Activated CD4-positive, alpha-beta T cell treated with anti-CD3 and anti-CD28 coated beads, Interleukin-2, amount 50 U/mL, for 24 hours (primary cell): Measurements from ENCODE around the gene MED9.
"Not testable (repeated sequence)": the region's sequence is repeated elsewhere in the genome, so short reads cannot be mapped to it uniquely, and the experiment has no call there.

Experiments used
- DNase-seq, 2 donors: peaks; one replicate each; pipeline ENCODE4 v3.0.0-alpha.2; 2020; ENCODE audit warnings: low read depth in 1 of 2, low spot score in 1 of 2

MED9 gene, protein sequence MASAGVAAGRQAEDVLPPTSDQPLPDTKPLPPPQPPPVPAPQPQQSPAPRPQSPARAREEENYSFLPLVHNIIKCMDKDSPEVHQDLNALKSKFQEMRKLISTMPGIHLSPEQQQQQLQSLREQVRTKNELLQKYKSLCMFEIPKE

DNA sequence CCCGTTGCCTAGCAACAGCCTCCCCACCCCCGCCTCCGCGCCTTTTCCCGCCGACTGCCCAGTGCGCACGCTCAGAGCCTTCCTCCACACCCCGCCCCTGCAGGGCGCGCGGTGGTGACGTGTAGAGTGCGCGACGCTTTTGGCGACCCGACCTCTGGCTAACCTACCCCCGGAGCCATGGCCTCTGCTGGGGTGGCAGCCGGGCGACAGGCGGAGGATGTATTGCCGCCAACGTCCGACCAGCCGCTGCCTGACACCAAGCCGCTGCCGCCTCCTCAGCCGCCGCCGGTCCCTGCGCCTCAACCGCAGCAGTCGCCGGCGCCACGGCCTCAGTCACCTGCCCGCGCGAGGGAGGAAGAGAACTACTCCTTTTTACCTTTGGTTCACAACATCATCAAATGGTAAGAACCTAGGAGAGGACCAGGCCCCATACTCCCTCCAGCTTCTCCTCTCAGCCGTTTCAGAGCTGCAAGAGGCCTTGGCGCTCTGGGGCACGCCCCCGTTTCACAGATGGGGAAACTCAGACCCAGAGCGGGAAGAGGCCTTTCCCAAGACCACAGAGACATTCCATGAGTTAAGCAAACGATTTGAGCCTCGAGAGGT, at the start of gene MED9:
MED9 (plus strand) TSS at position 136 of the 603 bp plus-strand sequence; CDS start at position 178, 42 bp downstream.
- DNase-seq, result peak; percentile 92 to 93

DNA sequence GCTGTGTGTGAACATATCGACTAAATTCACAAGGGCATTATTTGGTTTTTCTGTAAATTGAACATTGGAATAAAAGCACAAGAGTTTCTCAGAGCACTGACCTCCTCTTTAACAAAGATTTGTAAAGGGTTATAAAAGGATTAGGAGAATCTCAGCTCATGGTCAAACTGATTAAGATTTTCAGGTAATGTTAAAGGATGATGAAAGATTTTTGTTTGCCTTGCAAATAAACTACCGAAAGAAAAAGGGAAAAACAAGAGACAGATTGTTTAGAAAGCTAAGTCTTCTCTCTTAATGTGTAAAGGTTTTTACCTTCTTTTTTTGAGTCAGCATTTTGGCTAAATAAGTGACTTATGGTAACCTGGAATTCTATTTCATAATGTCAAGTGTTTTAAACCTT, 47.6 kb upstream of the MED9 start:
- no peak for DNase-seq

DNA sequence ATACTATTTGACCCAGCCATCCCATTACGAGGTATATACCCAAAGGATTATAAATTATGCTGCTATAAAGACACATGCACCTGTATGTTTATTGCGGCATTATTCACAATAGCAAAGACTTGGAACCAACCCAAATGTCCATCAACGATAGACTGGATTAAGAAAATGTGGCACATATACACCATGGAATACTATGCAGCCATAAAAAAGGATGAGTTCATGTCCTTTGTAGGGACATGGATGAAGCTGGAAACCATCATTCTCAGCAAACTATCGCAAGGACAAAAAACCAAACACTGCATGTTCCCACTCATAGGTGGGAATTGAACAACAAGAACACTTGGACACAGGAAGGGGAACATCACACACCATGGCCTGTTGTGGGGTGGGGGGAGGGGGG, 45.9 kb upstream of the MED9 start:
- not testable (repeated sequence) for DNase-seq

DNA sequence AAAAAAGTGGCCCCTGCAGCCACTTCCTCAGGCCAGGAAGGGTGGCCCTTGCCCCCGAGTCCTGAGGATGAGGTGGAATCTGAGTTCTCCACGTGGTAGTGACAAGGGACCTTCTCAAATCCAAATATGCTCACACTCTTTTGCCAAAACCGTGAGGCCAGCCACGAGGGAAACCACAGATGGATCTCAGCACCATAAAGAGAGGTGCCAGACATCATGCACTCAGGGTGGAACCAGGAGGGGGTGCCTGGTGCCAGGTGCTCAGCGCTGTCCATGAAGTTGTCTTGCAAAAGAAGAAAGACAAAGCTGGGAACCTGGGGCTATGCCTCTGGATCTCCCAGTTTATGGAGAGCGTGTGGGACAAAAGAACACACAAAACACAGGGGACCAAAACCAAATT, 45.2 kb upstream of the MED9 start:
- no peak for DNase-seq

DNA sequence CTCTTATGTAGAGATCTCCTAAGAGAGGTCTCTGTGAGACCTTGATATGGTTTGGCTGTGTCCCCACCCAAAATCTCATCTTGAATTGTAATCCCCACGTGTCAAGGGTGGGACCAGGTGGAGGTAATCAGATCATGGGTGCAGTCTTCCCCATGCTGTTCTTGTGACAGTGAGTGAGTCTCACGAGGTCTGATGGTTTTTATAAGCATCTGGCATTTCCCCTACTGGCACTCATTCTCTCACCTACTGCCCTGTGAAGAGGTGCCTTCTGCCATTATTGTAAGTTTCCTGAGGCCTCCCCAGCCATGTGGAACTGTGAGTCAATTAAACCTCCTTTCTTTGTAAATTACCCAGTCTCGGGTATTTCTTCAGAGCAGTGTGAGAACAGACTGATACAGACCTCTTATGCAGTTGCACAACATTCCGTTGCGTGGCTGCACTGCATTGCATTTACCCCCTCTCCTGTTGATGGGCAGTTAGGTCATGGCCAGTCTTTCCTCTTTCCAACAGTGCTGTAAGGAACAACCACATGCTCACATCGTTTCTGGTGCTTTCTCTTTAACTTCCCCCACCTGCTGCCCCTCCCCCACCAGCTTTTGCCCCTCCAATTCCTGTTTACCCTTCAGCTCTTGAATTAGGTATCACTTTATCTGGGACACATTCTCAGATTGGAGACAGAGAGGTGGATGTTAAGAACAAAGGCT, 43.6 kb upstream of the MED9 start:
- DNase-seq, result no peak

DNA sequence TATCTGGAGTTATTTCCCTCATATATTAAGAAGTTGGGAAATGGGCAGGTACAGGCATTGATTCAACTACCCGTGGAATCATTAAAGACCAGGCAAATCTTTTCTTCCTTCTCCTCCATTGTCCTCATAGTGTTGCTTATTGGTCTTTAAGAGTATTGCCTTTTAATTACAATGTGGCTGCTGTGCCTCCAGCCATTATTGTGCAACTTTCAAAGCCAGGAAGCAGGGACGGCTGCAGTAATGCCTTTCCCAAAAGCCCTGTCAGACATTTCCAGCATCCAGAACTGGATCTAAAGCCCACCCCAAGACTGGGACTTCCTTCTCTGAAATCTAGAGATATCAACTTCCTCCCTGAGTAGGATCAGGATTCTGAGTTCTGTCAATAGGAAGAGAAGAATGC, 42.3 kb upstream of the MED9 start:
- DNase-seq, result no peak

DNA sequence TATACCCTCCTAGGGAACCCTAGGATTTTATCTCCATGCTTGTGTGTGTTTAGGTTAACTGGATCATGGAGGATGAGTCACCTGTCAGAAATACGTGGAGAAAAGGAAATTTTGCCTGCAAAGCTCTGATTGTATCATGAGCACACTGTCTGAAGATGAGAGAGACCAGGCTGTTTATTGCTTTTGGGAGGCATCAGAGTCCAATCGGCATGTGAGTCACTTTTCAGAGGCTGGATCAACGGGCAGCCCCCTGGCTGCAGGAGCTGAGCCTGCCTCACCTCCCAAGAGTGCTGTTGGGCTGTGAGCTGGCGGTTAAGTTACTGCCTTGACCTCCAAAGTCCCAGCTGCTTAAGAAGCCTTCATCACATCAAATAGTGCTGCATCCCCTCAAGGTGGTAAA, 41.5 kb upstream of the MED9 start:
- no peak for DNase-seq

DNA sequence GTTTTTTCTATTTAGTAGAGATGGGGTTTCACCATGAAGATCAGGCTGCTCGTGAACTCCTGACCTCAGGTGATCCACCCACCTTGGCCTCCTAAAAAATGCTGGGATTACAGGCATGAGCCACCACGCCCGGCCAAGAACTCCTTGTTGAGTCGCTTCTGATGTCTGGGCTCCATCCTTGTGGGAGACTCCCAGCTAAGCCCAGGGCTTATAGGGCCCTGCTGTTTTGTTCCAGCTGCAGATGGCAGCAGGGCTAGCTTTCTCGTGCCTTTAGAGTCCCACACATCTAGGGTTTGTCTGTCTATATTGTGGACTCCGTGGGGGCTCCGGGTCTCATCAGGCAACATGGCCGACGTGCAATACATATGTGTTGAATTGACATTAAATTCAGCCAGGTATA, 39.3 kb upstream of the MED9 start:
- DNase-seq, result no peak

DNA sequence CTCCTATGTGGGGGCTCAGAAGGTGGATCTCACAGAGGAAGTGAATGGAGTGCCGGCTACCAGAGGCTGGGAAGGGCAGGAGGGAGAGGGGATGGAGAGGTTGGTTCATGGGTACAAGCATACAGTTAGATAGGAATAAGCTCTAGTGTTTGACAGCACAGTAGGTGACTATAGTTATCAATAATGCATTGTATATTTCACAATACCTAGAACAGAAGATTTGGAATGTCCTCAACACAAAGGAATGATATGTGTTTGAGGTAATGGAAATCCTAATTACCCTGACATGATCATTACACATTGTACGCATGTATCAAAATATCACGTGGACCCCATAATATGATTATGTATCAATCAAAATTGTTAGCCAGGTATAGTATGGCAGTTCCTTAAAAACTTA, 38.9 kb upstream of the MED9 start:
- DNase-seq, result no peak

DNA sequence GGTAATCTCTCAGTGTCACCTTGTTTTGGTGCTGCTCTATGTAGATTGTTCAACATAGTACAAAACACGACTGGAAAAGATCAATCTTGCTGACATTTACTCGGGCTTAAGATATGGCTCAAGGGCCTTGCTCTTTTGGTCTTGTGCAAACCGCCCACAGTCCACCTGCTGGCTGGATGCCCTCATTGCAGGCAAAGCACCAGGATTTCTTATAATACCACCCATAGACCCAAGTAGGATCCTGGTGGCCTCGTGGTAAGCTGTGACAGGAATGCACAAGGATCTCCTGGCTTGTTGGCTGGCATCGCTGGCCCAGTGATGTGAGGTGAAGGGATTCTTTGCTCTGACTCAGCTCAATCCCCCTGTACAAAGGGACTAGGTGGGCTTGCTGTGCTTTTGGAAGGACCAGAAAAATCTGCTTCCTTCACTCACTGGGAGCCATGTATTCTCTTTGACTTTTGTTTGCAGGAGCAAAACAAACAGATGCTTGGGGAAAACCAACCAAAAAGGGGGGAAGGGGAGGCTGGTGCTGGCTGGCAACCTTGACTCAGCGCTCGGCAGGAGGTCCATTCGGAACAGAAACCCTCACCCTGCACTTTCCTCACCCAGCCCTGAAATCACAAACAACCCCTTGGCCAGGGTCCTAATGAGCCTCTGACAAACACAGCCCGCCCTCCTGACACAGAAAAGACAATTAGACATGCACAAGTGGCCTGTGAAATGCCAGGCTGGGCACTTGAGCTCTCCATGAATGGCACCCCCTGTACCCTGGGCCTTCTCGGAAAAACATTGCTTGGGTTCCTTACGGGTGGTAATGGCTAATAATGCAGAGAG, 36.6 kb upstream of the MED9 start:
- peak; percentile 33 to 57 for DNase-seq

DNA sequence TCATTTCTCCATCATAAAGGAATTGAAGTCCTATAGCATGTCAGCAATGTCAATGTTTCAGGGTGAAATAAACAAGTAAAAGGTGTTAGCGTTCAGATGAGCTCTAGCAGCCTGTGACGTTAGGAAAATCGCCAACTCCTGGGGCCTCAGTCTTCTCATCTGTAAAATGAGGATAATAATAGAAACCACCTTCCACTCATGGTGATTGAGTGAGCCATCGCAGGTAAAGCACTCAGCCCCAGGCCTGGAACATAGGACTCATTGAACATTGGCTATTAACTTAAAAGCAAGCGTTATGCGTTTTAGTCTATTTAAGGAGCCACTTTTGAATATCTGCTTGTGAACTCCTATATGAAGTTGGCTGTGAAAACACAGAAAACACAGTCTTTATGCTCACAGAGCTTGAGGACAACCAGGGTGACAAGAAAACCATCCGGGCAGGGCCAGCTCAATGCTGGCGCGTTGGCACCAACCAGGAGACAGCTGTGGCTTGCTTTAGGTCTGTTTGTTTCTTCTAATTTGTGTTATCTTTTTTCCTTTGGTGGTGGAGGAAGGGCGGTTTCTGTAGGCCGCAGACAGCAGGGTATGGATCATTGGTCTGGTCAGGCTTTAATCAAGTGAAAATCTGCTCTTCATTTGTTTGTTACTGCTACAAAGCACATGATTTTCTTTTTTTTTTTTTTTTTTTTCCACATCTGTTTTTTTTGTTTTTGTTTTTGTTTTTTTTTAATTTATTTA, 35.7 kb upstream of the MED9 start:
- DNase-seq, result no peak

DNA sequence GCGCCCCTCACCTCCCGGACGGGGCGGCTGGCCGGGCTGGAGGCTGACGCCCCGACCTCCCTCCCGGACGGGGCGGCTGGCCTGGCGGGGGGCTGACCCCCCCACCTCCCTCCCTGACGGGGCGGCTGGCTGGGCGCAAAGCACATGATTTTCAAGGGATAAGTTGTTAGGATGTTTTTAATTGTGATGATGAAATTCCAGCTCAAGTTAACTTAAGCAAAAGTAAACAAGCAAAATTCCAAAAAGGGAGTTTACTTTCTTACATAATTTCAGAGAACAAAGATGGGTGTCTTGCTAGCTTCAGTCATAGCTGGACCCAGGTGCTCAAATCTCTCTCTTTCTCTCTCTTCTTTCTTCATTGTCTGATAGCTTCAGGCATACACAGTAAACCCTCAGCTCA, 33.6 kb upstream of the MED9 start:
- DNase-seq, result no peak

DNA sequence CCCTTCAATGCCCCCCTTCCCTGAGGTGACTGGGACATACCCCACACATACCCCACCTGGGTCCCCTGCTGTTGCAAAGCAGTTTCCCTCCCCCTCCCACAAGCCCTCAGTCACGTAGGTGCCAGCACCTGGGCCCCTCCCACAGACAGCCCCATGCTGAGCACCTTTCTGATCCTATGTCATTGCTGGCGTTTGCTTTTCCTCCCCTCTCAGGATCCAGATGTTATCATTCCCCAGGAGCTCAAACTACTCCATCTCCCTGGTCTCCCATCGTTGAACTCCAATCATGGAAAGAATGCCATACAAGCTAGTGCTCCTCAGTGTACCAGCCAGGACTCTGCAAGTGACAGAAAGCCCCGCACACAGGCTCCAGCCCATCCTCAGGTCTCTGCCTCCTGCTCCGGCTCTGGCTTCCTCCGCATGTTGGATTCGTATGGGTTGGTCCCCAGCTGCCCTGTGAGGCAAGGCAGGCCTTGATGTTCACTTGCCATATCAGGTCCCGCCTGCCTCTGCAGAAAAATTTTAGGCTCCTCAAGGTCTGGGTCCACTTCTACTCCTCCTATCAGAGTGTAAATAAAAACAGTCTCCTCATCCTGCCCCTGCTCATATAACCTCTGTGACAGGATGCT, 31.4 kb upstream of the MED9 start:
- no peak for DNase-seq

DNA sequence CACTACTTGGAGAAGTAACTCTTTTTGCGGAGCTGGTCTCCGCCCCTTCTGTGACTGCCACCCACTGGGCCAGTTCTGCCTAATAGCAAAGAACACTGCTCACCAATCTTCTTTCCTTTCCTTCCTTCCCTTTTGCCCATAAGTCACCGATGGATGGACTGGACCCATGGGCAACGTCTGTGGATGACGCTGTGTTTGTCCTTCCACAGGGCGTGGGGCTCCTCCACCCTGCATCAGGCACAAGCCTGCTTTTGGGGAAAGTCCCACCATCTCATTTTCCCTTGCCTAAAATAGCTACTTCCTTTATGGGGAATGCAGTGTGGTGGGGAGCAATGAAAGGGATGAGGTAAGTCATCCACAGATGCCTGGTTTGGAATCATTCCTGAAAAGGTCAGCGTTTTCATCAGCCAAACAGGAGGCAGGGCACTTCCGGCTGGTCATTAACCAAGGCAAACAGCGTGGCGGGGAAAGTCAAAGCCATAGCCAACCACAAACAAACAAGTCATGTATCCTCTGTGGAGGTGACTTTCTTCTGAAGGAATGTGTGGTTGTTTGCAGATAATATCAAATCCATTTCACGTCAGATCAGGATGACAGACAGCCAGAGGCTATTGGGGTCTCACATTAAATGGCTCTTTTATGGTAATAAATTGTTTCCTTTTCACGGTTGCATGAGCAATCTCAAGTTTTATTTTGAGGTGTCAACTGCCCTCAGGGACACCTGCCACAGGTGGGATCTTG, 30.7 kb upstream of the MED9 start:
- DNase-seq, result no peak

DNA sequence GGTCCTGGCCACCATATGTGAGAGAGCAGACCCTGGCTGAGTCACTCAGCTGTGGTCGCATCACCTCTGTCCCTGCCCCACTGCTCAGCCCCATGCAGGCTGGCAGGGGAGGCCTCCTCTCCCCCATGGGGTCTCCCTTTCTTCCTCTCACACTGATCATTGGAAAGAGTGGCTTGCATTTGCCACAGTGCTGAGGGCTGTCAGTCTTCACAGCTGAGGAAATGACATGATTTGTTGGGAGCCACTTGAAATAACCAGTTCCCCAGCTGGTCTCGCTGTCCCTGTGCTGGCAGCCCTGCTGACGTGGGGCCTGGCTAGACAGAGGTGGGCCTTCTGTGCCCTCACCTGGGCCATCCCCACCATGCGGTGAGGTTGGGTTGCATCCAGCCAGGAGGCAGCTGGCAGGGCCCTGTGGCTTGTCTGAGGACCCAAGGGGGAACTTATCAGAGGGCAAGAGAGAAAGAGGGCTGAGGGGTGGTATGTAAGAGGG, 30.1 kb upstream of the MED9 start:
- no peak for DNase-seq

DNA sequence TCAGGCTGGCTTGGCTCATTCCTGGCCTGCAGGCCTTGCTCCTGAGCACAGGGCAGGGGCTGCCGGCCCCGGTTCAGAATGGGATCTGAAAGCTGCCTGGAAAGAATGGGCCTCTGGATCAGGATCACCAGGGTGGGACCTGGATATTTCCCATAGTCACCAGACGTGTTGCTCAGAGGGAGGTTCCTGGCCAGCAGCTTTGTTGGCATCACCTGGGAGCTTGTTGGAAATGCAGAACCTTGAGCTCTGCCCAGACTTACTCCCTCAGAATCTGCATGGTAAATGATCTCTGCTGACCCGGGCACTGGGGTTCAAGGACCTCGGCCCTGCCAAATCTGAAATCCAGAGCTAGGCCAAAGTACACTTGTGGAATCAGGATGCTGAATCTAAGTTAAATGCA, 29.5 kb upstream of the MED9 start:
- DNase-seq, result no peak

DNA sequence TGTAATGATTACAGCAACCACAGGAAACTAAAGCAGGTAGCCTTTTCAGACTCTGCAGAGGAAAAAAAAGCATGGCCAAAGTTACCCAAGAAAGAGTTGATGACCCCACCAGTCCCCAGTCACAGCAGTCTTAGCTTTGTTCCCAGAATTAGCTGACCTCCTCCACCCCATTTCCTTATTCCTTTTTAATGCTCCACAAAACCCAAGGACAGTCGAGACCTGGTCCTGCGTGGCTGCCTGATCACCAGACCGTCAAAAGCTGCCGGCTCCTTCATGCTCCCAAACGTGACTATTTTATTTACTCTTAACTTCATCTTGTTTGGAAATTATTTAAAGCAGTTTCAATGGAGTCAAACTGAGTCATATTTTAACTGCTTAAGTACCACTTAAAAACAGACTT, 28.7 kb upstream of the MED9 start:
- DNase-seq, result no peak

DNA sequence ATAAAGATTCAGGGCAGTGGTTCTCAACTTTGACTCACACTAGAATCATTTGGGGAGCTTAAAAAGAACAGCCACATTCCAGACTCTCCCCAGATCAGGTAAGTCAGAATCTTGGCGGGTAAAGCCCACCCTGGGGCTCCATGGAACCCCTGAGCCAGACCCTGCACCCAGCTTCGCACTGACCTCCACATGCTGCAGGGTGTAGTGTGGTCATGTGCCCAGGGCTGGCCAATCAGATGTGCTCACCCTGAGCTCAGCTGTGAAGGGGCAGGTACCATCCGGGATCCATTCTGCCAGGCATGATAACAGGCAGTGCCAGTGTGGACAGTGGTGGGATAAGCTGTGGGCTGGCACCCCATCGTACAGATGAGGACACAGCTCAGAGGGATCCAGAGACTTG, 28.1 kb upstream of the MED9 start:
- no peak for DNase-seq

DNA sequence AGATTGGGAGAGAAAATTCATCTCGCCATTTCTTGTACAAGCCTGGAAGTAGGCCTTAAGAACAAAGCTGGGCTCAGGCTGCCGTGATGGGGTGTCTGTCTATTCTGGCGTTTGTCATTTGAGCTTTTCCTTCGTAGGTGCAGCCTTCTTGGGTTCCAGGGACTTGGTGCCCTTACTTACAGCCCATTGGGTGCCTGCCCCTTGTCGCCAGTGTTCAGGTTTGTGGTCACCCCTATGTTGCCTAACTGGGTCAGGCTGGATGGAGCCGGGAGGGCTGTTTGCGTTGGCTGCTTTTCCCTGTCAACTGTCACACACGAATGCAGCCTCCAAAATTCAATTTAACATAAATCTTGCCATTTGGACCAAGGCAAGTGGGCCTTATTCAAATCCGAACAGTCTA, 23.7 kb upstream of the MED9 start:
- DNase-seq, result no peak

DNA sequence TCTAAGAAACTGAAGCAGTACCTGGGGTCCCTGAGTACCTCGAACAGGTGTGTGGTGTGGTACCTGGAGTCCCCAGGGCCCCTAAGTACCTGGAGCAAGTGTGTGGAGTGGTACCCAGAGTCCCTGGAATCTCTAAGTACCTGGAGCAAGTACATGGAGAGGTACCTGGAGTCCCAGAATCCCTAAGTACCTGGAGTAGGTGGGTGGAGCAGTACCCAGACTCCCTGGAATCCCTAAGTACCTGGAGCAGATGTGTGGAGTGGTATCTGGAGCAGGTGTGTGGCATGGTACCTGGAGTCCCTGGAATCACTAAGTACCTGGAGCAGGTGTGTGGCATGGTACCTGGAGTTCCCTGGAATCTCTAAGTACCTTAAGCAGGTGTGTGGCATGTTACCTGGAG, 22.5 kb upstream of the MED9 start:
- DNase-seq, result no peak
